ENCODE results near the gene LRTM2. TPM values are rescaled to one million over a fixed set of nuclear protein-coding genes. Genes with fewer than 3 reads are reported as not detected.

Gene LRTM2
- total RNA-seq, 1 experiment from 2014 or later: not detected

DNA sequence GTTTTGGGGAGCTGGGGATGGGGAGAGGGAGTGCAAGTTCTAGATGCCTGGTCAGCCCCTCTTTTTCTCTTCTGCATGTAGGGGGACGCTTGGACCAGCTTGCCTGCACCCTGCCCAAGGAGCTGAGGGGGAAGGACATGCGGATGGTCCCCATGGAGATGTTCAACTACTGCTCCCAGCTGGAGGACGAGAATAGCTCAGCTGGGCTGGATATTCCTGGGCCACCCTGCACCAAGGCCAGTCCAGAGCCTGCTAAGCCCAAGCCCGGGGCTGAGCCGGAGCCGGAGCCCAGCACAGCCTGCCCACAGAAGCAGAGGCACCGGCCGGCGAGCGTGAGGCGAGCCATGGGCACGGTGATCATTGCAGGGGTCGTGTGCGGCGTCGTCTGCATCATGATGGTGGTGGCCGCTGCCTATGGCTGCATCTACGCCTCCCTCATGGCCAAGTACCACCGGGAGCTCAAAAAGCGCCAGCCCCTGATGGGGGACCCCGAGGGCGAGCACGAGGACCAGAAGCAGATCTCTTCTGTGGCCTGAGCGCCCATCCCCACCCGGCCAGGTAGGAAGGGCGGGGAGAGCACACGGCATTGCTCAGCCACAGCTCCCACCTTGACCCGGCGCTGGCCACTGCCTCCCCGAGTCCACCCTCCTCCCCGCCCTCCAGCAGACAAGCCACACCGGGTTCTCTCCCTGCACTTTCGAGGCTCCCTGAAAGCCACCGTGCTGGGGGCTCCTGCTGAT, 14.0 kb downstream of the LRTM2 start:
- no TSS peak for BruUV-seq (replicated peaks)
- CTCF ChIA-PET: no interaction called here
- TF ChIP-seq POLR2AphosphoS5 (IDR thresholded peaks at IDR 0.05; ENCODE audit: low read depth, low read length) (no peak), SIN3A (IDR thresholded peaks at IDR 0.05; ENCODE audit: borderline replicate concordance, insufficient read depth, low read depth, low read length) (no peak), TCF7L2 (IDR thresholded peaks at IDR 0.05; ENCODE audit: low read depth, low read length) (no peak)
- TF ChIP-seq, protein P1, sequence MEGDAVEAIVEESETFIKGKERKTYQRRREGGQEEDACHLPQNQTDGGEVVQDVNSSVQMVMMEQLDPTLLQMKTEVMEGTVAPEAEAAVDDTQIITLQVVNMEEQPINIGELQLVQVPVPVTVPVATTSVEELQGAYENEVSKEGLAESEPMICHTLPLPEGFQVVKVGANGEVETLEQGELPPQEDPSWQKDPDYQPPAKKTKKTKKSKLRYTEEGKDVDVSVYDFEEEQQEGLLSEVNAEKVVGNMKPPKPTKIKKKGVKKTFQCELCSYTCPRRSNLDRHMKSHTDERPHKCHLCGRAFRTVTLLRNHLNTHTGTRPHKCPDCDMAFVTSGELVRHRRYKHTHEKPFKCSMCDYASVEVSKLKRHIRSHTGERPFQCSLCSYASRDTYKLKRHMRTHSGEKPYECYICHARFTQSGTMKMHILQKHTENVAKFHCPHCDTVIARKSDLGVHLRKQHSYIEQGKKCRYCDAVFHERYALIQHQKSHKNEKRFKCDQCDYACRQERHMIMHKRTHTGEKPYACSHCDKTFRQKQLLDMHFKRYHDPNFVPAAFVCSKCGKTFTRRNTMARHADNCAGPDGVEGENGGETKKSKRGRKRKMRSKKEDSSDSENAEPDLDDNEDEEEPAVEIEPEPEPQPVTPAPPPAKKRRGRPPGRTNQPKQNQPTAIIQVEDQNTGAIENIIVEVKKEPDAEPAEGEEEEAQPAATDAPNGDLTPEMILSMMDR (IDR thresholded peaks at IDR 0.05): no peak
- TF ChIP-seq, protein P2, sequence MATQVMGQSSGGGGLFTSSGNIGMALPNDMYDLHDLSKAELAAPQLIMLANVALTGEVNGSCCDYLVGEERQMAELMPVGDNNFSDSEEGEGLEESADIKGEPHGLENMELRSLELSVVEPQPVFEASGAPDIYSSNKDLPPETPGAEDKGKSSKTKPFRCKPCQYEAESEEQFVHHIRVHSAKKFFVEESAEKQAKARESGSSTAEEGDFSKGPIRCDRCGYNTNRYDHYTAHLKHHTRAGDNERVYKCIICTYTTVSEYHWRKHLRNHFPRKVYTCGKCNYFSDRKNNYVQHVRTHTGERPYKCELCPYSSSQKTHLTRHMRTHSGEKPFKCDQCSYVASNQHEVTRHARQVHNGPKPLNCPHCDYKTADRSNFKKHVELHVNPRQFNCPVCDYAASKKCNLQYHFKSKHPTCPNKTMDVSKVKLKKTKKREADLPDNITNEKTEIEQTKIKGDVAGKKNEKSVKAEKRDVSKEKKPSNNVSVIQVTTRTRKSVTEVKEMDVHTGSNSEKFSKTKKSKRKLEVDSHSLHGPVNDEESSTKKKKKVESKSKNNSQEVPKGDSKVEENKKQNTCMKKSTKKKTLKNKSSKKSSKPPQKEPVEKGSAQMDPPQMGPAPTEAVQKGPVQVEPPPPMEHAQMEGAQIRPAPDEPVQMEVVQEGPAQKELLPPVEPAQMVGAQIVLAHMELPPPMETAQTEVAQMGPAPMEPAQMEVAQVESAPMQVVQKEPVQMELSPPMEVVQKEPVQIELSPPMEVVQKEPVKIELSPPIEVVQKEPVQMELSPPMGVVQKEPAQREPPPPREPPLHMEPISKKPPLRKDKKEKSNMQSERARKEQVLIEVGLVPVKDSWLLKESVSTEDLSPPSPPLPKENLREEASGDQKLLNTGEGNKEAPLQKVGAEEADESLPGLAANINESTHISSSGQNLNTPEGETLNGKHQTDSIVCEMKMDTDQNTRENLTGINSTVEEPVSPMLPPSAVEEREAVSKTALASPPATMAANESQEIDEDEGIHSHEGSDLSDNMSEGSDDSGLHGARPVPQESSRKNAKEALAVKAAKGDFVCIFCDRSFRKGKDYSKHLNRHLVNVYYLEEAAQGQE (IDR thresholded peaks at IDR 0.05; ENCODE audit: insufficient read depth in 1 of 2, low read depth in 2 of 2, low read length in 1 of 2): no peak
- ATAC-seq: no peak
- intact Hi-C loops (cut with micrococcal nuclease; ENCODE audit: unreplicated experiment): no loop called here
- no peaks in the 10 kb centered on the region for H3K9me3 ChIP-seq (ENCODE audit: control insufficient read depth, insufficient read depth, low read depth, low read length)
- H3K27ac ChIP-seq (ENCODE audit: low read length): no peak overlapping the region
- POLR2A ChIA-PET: no interaction called here
- H3K36me3 ChIP-seq (ENCODE audit: control insufficient read depth, insufficient read depth, low read length): no peaks in the 10 kb centered on the region
- no peak overlapping the region for H3K4me3 ChIP-seq (ENCODE audit: low read depth in 2 of 2, low read length in 2 of 2)
- peaks cover 4% of the 10 kb centered on the region; the same call in 1 of the 2 replicates for H3K4me1 ChIP-seq (ENCODE audit: control insufficient read depth, insufficient read depth, low read length)
- H3K27me3 ChIP-seq (ENCODE audit: control insufficient read depth, insufficient read depth, low read length): no peaks in the 10 kb centered on the region
- in situ Hi-C loops (cut with HindIII; ENCODE audit: low pct_unique_long_range_greater_than_20kb, low sequenced_read_pairs): no loop called here
- no peak for DNase-seq (ENCODE audit: low read depth, low spot score)

DNA sequence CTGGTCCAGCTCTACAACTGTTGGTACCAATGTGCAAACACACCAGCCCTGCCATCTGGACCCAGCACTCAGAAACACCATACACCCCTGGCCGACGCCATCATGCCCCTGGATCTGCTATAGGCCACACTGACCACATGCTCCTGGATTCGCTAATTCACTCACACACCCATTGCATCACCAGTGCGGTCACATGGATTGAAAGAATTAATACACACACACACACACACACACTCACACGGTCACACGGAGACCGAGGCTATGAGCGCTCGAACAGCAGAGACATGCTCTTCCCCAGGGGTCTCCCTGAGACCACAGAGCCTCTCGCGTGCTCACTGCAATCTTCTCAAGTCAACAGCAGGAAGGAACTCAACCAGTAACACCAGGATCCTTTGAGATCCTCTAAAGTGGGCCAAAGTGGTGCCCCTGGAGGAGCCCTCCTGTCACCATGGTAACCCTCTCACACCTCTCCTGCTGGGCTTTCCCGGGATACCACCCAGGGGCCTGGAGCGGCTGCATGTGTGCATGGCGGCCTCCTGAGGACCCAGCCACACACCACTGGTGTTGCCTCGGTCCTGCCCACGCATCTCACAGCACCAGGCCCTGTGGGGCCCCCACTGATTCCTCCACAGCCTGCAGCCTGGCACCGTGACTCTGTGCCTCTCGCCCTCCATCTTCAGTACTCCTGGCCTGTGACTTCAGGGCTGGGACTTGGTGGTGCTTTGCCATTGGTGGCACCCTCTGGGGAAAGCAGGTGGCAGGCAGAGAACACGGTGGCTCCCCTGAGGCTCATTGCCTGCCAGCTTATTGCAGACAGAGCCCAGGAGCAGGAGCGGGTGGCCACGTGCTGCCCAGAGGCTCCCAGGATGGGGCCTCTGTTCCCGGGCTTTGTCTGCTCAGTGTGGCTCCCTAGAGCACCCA, 15.1 kb downstream of the LRTM2 start:
- no peaks in the 10 kb centered on the region for H3K36me3 ChIP-seq (ENCODE audit: control insufficient read depth, insufficient read depth, low read length)
- in situ Hi-C loops (cut with HindIII; ENCODE audit: low pct_unique_long_range_greater_than_20kb, low sequenced_read_pairs): no loop called here
- H3K27me3 ChIP-seq (ENCODE audit: control insufficient read depth, insufficient read depth, low read length): no peaks in the 10 kb centered on the region
- H3K4me3 ChIP-seq (ENCODE audit: low read depth in 2 of 2, low read length in 2 of 2): no peak overlapping the region
- peaks cover 4% of the 10 kb centered on the region; the same call in 1 of the 2 replicates for H3K4me1 ChIP-seq (ENCODE audit: control insufficient read depth, insufficient read depth, low read length)
- H3K9me3 ChIP-seq (ENCODE audit: control insufficient read depth, insufficient read depth, low read depth, low read length): no peaks in the 10 kb centered on the region
- no peak overlapping the region for H3K27ac ChIP-seq (ENCODE audit: low read length)
- TF ChIP-seq SIN3A (IDR thresholded peaks at IDR 0.05; ENCODE audit: borderline replicate concordance, insufficient read depth, low read depth, low read length): no peak
- TF ChIP-seq, protein P2 (IDR thresholded peaks at IDR 0.05; ENCODE audit: insufficient read depth in 1 of 2, low read depth in 2 of 2, low read length in 1 of 2): no peak
- no peak for TF ChIP-seq POLR2AphosphoS5 (IDR thresholded peaks at IDR 0.05; ENCODE audit: low read depth, low read length)
- no peak for TF ChIP-seq TCF7L2 (IDR thresholded peaks at IDR 0.05; ENCODE audit: low read depth, low read length)
- TF ChIP-seq, protein P1 (IDR thresholded peaks at IDR 0.05): no peak
- DNase-seq (ENCODE audit: low read depth, low spot score) (no peak), ATAC-seq (no peak)
- intact Hi-C loops (cut with micrococcal nuclease; ENCODE audit: unreplicated experiment): no loop called here
- ChIA-PET CTCF (interaction anchor here (0.6 to 1.2 kb wide), 2 partner anchors 15 to 104 kb away, joined by 3 to 4 read pairs; no protein-coding TSS in a partner anchor), POLR2A (no interaction called here)
- BruUV-seq (replicated peaks): no TSS peak
